ENCODE results near the gene GPS2. TPM values are rescaled to one million over a fixed set of nuclear protein-coding genes. Genes with fewer than 3 reads are reported as not detected.

GPS2 gene
- total and polyA plus RNA-seq, 11 donors: 51.0 to 118 (median 62.3) TPM

- no peak for ATAC-seq
- DNase-seq: no peak
- Histone ChIP-seq H3K27ac (no peak overlapping the region), H3K36me3 (peaks cover 0 to 68% (median 64%) of the 10 kb centered on the region in 9 donors), H3K27me3 (no peaks in the 10 kb centered on the region), H3K4me3 (no peak overlapping the region), H3K9me3 (no peaks in the 10 kb centered on the region), H3K4me1 (peaks cover 0 to 17% (median 10%) of the 10 kb centered on the region in 12 donors)
- 92 to 96% (median 93%) methylated on average over 18 to 19 of the region's 19 CpGs for WGBS, 4 donors
- intact Hi-C loops (cut with DNase I): no loop called here
- TF ChIP-seq POLR2A (IDR thresholded peaks at IDR 0.05) (no peak), CTCF (IDR thresholded peaks at IDR 0.05) (no peak)
These were observed 9.9 kb upstream of the GPS2 start for GRCh38 chr17:7325031-7325528.

GRCh38 chr17:7324438-7324779 is 9.2 kb upstream of the GPS2 start:
- no peak for DNase-seq
- H3K27ac ChIP-seq: no peak overlapping the region
- intact Hi-C loops (cut with DNase I): no loop called here
- no peak for ATAC-seq
- H3K4me3 ChIP-seq: no peak overlapping the region
- H3K4me1 ChIP-seq: peaks cover 0 to 17% (median 9%) of the 10 kb centered on the region in 12 donors
- peaks cover 0 to 74% (median 67%) of the 10 kb centered on the region in 9 donors for H3K36me3 ChIP-seq
- H3K27me3 ChIP-seq: no peaks in the 10 kb centered on the region
- H3K9me3 ChIP-seq: no peaks in the 10 kb centered on the region
- TF ChIP-seq POLR2A (IDR thresholded peaks at IDR 0.05) (no peak), CTCF (IDR thresholded peaks at IDR 0.05) (peak in 2 of 12 donors; percentile 4 to 18)
- 88 to 90% (median 89%) methylated on average over 3 of the region's 3 CpGs; no CpG with 5 or more reads in 1 of the 4 donors for WGBS, 4 donors

- intact Hi-C loops (cut with DNase I): no loop called here
- peak; percentile 54 to 80 (median 72) for TF ChIP-seq CTCF (IDR thresholded peaks at IDR 0.05)
- TF ChIP-seq POLR2A (IDR thresholded peaks at IDR 0.05): no peak
- no peaks in the 10 kb centered on the region for H3K9me3 ChIP-seq
- 64 to 70% (median 67%) methylated on average over 33 to 39 of the region's 39 CpGs for WGBS, 4 donors
- H3K27me3 ChIP-seq: no peaks in the 10 kb centered on the region
- H3K4me3 ChIP-seq: no peak overlapping the region
- peaks cover 0 to 79% (median 70%) of the 10 kb centered on the region in 9 donors for H3K36me3 ChIP-seq
- ATAC-seq: peak in 2 of 4 donors; percentile 22 to 40
- DNase-seq: peak in 3 of 5 donors; percentile 52 to 77 (median 61)
- no peak overlapping the region for H3K27ac ChIP-seq
- H3K4me1 ChIP-seq: peaks cover 0 to 17% (median 9%) of the 10 kb centered on the region in 12 donors
These were observed 8.7 kb upstream of the GPS2 start for GRCh38 chr17:7323731-7324437.

GRCh38 chr17:7322520-7323194 is 7.5 kb upstream of the GPS2 start:
- WGBS, 4 donors: 88 to 93% (median 92%) methylated on average over 9 to 22 of the region's 22 CpGs
- intact Hi-C loops (cut with DNase I): no loop called here

More at GRCh38 chr17:7322520-7323194, 7.5 kb upstream of the GPS2 start:
- Histone ChIP-seq H3K27me3 (no peaks in the 10 kb centered on the region), H3K4me1 (peaks cover 0 to 8% (median 0%) of the 10 kb centered on the region in 12 donors), H3K36me3 (peaks cover 0 to 91% (median 82%) of the 10 kb centered on the region in 9 donors), H3K27ac (no peak overlapping the region), H3K9me3 (no peaks in the 10 kb centered on the region), H3K4me3 (no peak overlapping the region)
- DNase-seq (no peak), ATAC-seq (no peak)
- no peak for TF ChIP-seq POLR2A (IDR thresholded peaks at IDR 0.05)
- TF ChIP-seq CTCF (IDR thresholded peaks at IDR 0.05): no peak

All from heart left ventricle (tissue), 16 donors.